Fibroblast of skin of left quadriceps (primary cell): ENCODE results near the gene ARHGAP35.
"Not testable (repeated sequence)": the region's sequence is repeated elsewhere in the genome, so short reads cannot be mapped to it uniquely, and the experiment has no call there.

ENCODE experiments used
- DNase-seq, 2 experiments: peaks; one replicate each; pipeline ENCODE4 v3.0.0-alpha.2; 2013; ENCODE audit warnings: low read depth in 2 of 2

The ARHGAP35 gene

DNA sequence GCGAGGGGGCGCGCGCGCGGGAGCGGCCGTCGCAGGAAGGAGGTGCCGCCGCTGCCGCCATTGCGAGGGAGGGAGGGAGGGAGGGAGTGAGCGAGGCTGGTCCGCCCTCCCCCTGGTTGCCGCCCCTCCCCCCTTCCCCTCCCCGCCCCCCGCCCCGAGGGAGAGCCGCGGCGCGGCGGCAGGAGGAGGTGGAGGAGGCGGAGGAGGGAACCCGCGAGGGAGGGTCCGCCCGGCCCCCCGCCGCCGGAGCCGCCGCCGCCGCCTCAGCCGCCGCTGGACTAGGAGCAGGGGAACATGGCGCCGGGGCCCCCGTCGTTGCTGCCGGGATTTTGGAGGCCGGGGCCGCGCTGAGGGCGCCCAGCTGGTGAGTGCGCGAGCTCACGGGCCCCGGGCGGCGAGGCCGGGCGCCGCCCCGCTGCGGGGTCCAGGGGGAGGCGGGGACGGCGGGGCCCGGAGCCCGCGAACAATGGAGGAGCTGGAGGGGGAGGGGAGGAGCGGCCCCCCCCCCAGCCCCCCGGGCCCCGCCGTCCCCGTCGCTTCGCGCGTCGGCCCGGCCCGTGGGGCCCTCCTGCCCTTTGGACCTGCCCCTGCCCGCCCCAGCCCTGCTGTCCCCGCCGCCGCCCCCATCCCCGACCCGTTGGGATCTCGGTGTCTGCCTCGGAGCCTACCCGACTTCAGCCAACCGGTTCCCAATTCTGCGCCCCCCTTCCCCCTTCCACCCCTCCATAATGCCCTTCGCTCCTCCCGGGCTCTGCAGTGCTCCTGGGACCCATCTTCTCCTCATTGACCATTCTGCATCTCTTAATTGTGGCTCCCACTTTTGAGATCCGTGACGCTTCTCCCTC lies at the start of gene ARHGAP35:
ARHGAP35 (plus strand) TSS at position 152 of the 845 bp plus-strand sequence. CDS start 57,679 bp downstream, outside the sequence.
- DNase-seq, result no peak

- DNase-seq, result no peak
These were observed 47.6 kb upstream of the ARHGAP35 start for GRCh38 chr19:46812977-46813838.

DNA sequence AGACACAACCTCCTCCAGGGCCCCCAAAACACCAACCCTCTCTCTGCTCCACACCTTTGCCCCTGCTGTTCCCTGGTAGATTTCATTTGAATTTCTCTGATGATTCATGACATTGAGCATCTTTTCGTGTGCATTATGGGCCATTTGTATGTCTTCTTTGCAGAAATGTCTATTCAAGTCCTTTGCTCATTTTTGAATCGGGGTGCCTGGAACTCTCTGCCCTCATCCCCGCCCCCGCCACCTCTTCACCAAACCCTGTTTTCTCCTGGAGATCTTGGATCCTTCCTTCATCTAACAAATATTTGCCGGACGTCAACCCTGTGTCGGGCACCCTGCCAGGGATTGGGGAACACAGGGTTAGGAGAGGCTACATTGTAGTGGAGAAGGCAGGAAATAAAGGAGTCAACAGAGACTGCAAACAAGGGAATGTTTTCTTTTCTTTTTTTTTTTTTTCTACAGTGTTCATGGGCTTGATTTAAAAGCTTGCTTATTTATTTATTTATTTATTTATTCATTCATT lies 46.9 kb upstream of the ARHGAP35 start:
- DNase-seq, result no peak

- no peak for DNase-seq
These were observed 44.8 kb upstream of the ARHGAP35 start for GRCh38 chr19:46815833-46816627.

DNA sequence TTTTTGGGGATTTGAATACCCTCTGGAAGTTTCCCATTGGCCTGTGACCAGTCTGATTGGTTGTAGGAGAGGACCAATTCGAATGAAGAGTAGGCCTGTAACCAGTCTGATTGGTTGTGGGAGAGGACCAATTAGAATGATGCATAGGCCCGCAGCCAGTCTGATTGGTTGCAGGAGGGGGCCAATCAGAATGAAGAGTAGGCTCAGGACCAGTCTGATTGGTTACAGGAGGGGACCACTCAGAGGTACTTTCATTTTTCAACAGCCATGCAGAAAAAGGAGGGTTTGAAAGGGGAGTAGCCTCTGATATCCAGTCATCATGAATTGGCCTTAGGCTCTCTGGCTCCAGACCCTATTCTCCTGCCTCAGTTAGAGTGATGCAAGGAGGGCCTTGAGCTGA lies 42.0 kb upstream of the ARHGAP35 start:
- DNase-seq, result no peak

- no peak for DNase-seq
These were observed 39.0 kb upstream of the ARHGAP35 start for GRCh38 chr19:46821512-46822409.

DNA sequence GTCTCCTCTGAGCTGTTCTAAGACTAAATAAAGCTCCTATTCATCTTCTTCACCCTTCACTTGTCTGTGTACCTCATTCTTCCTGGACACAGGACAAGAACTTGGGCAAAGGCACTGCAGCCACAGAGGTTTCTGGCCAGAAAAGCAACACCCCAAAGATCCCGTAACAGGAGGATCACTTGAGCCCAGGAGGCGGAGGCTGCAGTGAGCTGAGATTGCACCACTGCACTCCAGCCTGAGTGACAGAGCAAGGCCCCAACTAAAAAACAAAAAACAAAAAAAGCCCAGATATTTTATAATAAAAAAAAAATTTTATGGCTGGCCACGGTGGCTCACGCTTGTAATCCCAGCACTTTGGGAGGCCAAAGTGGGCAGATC lies 38.4 kb upstream of the ARHGAP35 start:
- not testable (repeated sequence) for DNase-seq

GRCh38 chr19:46823049-46823448 lies 37.7 kb upstream of the ARHGAP35 start:
- no peak for DNase-seq

DNA sequence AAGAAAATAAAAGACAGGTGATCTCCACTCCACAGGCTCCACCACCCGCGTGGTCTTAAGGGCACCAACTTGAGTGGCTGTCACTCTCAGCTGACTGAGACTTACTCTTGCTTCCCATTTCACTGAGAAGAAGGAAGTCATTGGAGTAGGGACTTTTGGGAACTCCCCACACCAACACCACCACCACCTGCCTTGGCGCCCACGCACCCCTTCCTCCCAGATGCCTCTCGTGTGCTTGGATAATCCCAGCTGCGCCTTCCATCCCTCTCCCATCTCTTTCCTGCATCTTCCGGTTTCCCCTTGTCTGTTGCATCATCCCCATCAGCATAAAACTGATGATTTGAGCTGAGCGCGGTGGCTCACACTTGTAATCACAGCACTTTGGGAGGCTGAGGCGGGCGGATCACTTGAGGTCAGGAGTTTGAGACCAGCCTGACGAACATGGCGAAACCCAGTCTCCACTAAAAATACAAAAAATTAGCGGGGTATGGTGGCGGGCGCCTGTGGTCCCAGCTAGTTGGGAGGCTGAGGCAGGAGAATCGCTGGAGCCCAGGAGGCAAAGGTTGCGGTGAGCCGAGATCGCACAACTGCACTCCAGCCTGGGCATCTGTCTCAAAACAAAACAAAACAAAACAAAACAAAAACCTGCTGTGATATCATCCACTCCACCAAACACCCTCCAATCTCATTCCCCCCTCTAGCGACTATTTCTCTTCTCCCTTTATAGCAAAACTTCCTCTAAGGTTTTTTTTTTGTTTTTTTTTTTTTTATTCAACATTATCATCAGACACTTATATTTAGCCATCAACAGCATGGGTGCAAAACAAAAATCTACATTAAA lies 35.7 kb upstream of the ARHGAP35 start:
- no peak for DNase-seq

- DNase-seq, result no peak
These were observed 35.1 kb upstream of the ARHGAP35 start for GRCh38 chr19:46825731-46826055.

- peak; percentile 52 to 58 for DNase-seq
These were observed 32.3 kb upstream of the ARHGAP35 start for GRCh38 chr19:46828484-46828883.

- no peak for DNase-seq
These were observed 29.9 kb upstream of the ARHGAP35 start for GRCh38 chr19:46830864-46831263.

DNA sequence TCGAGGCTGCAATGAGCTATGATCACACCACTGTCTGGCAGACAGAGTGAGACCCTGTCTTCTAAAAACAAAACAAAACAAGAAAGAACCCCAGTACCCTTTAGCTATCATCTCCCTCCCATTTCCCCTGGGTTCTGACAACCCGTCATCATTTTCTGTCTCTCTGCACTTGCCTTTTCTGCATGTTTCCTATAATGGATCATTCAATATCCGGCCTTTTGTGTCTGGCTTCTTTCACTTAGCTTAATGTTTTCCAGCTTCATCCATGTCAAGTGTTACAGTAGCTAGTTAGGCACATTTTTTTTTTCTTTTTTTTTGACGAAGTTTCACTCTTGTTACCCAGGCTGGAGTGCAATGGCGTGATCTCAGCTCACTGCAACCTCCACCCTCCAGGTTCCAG lies 26.7 kb upstream of the ARHGAP35 start:
- no peak for DNase-seq

DNA sequence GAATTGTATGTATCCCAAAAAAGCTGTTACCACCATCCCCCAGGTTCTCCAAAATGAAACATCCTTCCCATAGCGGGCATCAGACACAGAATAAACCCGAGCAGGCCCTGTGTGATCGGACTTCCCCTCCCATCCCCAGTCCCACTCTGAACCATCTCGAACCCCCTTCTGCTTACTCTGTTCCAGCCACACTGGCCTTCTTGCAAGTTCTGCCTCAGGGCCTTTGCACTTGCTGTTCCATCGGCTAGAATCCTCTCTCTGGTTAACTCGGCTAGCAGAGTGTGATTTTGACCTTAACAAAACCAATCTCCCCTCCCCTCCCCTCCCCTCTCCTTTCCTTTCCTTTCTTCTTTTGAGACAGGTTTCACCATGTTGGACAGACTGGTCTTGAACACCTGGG lies 25.8 kb upstream of the ARHGAP35 start:
- no peak for DNase-seq

DNA sequence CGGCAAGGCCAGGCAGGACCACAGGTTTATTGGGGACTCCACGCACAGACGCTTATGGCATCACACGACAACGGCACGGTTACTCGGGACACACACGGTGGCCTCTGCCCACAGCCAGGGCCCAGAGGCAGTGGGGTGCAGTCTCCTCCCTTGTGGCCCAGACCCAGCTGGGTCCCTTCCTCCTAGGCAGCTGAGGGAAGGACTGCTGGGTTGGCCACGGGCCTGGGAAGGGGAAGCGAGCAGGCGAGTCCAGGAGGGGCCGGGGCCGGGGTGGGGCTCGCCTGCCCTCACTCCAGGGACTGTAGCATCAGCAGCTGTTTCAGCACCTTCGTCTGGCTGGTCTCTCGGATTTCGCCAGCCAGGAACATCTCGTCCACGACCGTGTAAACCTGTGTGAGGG lies 22.6 kb upstream of the ARHGAP35 start:
- DNase-seq, result no peak

GRCh38 chr19:46839752-46840497 lies 20.9 kb upstream of the ARHGAP35 start:
- no peak for DNase-seq

DNA sequence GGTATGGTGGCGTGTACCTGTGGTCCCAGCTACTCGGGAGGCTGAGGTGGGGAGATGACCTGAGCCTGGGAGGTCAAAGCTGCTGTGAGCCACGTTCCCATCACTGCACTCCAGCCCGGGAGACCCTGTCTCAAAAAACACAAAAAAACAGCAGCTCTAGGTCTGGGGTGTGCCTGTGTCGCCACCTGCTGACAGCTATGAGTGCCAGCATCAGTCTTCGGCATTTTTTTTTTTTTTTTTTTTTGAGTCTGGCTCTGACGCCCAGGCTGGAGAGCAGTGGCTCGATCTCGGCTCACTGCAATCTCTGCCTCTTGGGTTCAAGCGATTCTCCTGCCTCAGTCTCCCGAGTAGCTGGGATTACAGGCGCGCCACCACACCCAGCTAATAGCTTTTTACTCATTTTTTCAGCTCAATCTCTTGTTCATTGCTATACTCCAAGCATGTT lies 20.3 kb upstream of the ARHGAP35 start:
- DNase-seq, result peak; percentile 38 to 54

DNA sequence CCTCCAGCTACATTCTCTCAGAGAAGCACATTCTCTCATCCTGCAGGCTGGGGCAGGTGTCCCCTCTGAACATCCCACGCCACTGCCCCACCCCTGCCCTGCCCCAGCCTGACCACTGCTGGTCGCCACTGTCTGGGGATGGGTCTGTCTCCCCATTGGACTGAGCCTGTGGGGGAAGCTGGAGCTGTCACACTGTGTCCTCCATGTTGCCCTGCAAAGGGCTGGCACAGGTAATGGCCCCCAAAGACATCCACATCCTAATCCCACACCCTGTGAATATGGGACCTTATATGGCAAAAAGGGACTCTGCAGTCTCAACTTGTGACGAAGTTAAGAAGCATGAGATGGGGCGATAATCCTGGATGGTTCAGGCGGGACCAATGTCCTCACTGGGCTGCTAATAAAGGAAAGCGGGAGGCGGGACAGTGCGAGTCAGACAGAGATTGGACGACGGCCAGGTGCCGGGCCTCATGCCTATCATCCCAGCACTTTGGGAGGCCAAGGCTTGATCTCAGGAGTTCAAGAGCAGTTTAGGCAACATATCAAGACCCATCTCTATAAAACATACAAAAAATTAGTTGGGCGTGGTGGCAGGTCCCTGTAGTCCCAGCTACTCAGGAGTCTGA lies 19.2 kb upstream of the ARHGAP35 start:
- peak; percentile 39 to 49 for DNase-seq

DNA sequence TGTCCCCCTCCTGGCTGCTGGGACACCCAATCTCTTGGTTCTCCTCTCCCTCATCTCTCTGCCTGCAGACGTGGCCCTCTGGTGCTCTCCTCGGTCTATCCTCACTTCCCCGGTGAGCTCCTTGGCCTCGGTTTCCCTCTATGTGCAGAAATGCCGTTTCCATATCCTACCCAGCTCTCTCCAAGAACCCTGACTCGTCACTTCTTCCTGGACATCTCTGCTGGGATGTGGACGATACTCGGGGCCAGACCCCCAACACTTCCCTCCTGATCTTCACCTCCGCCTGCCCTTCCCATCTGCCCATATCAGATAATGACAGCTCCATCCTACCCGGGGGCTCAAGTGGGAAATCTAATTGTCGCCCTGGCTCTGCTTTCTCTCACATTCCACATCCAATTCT lies 18.0 kb upstream of the ARHGAP35 start:
- no peak for DNase-seq
